Ecto neural progenitor cell (in vitro differentiated cells): ENCODE measurements around the gene ARMCX5.

ENCODE experiments used
- DNase-seq: peaks from one replicate; pipeline ENCODE4 v3.0.0-alpha.2; 2018; ENCODE audit warnings: low spot score

The ARMCX5 gene

DNA sequence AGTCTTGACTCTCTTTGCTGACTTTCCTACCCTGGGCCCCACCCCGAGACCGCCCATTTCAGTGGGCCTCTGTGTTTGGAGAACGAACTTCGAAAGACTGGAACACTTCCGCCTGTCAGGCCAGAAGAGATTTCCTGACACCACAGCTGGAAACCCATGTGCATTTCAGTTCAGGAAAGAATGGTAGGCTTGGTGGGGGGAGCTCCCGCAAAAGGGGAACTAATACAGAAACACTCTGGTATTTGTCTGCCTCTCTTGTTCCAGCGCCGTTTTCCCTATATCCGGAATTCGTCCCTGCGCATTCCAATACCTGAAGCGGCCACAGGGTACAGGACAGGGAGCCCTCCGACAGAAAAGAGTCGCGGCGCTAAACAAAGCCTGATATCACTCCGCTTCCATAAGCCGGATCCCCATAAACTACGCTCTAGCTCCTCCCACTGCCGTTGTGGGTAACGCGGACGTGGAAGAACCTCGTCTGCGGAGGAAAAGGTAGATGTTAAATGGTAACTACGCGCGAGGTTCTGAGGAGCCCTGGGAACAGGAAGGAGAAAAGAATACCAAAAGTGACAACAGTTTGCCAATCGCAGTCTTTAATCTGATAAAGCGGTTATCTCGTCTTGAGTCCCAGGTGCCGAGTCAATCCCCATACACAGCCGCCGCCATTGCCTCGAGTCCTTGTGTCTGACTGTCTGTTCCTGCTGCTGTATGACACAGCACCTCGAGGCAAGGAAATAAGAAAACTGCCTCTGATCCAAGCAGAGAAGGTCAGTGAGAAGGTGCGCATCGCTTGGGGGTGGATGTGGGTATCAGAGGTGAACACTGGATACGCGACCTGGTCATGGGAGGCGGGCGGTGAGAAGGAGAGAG lies at the start of gene ARMCX5:
TSS of gene ARMCX5 (plus strand) at position 432 of the 867 bp plus-strand sequence. CDS start 2,627 bp downstream, outside the sequence.
- peak; percentile 66 for DNase-seq

DNA sequence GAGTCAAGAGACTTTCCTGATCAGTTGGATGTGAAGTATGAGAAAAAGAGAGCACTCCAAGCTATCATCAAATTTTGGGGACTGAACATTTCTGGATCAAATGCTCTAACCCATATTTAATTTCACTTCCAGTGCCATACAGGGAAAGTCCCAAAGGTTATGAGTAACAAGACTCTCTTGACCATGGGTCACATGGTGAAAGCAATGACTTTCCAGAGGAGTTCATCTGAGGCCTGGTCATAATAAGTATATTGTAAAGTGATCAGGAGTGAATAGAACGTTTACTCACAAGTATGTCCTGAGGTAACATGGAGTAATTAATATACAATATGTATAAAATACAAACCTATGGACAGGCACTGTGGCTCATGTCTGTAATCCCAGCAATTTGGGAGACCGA lies 40.7 kb upstream of the ARMCX5 start:
- no peak for DNase-seq

DNA sequence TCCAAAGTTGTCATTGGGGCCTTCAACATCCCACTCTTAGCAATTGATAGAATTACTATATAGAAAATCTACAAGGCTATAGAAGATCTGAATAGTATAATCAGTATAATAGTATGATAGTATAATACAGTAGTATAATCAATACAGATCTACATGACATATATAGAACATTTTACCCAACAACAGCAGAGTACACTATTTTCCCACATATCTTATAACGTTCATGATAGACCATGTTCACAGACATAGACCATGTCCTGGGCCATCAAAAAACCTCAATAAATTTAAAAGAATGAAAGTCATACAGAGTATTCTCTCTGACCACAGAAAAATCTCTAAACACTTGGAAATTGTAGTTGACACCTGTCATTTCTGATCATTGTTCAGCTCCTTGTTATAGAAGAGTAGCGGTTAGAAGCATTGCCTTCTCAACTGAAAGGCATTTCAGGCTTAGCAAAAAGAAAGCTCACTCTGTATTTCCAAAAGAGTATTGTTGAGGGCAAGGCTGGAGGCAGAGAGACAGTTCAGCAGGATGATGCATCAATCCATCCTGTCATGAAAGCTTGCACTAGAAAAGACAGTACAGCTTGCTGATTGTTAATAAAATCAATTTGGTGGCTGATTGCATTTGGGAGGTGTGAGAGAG lies 38.8 kb upstream of the ARMCX5 start:
- DNase-seq = no peak

DNA sequence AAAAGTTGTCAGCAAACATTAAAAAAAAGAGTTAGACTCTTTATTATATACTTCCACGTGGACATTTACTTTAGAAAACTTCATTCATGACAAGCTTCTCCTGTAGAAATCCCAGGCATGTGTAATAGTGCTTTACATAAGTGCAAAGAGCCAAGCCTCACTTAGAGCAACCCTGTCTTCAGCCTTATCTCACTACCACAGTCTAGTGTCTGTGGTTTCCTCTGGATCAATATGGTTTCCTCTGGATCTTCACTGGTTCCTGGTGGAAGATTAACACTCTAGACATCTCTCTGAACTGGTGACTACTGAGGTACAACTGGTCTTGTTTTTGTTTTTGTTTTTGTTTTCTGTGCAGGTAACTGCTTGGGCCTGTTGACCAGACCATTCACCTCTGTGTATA lies 18.4 kb upstream of the ARMCX5 start:
- DNase-seq = no peak

DNA sequence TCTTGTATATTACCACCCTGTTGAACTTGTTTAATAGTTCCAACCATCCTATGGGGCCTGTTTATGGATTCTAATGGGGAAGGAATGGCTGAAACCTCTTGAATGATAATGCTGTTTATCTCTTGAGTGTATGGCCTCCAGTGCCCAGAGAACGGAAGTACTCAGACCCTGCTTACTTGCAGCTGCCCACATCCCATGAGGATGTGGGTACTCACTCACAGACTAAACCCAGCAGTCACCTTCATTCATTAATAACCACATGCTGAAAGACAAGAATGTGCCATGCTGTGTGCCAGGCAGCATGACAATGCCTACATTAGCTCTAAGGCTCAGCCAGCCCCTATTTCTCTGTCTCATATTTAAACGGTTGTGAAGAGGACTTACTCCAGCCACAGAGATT lies 5.9 kb upstream of the ARMCX5 start:
- DNase-seq = no peak

DNA sequence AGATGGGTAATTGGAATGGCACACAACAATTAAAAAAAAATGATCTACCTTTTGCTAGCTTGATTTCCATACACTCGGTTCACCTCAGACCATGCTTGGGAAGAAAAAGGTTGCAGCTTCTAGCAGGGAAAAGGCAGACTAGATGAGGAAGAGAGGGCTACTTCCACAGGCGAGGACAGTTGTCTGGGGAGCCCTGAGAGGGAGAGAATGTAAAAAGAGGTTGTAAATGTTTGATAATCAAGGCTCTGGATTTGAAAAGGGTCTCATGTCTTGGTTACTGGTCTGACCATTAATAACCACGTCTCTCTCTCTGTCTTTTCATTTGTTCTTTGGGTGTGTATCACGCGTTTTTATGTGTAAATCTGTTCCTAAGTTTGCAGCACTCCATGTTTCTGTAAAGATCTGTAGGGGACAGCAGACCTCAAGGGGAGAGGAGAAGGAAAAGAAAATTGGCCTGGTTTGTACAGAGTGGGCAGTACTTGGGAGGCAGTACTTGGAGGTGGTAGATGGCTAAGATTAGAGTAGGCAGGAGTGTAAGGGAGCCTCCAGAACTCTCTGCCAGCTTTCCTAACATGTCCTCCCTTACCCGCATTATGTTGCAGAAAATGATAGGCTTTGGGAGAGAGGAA lies 750 bp downstream of the ARMCX5 start:
- no peak for DNase-seq

DNA sequence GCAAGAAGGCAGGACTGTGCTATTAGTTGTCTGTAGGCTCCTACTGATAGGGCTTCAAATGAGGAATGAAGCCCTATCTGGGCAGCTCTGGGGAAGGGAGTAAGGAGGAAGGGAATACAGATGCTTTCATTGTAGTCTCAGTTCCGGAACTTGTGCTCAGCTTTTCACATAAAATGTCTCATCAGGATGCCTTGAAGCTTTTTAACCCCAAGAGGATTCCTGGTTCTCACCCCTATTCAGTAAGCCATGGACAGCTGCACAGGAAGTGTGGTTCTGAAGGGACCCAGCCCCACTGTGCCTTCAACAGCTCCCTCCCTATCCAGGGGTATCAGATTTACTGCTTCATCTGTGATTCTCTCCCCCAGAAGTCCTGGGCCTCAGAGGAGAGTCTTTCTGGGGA lies 5.0 kb downstream of the ARMCX5 start:
- no peak for DNase-seq

DNA sequence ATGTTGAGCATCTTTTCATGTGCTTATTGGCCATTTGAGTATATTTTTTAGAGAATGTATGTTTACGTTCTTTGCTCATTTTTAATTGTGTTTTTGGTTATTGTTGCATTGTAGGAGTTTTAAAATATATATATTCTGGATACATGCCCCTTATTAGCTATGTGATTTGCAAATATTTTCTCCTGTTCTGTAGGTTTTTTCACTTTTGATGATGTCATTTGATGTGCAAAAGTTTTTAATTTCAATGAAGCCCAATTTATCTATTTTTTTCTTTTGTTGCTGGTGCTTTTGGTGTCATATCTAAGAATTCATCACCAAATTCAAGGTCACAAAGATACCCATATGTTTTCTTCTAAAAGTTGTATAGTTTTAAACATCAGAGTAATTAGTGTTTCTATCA lies 6.8 kb downstream of the ARMCX5 start:
- DNase-seq = no peak

DNA sequence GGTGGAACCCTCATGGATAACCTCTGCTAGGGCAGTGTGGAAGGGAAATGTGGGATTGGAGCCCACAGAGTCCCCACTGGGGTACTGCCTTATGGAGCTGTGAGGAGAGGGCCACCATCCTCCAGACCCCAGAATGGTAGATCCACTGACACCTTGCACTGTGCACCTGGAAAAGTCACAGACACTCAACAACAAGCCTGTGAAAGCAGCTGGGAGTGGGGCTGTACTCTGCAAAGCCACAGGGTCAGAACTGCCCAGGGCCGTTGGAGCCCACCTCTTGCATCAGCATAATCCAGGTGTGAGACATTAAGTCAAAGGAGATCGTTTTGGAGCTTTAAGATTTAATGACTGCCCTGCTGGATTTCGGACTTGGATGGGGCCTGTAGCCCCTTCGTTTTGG lies 11.6 kb downstream of the ARMCX5 start:
- DNase-seq = no peak

DNA sequence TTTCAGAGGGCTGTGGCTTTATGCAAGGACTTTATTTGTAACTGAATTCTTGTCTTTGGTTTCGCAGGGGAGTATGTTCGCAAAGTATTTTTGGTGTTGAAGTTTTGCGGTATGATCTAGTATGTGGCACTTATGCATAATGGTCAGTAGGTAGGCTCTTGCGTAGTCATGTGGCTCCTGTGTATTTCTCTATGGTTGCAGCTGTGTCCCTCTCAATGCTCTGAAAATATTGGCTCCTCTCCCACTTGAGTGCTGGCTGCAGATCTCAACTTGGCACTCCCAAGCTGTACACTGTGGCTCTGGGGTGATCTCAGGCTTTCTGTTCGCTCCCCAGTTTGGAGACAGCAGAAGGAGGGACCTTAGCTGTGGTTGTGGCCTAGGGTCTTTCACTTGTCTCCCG lies 24.8 kb downstream of the ARMCX5 start:
- no peak for DNase-seq

DNA sequence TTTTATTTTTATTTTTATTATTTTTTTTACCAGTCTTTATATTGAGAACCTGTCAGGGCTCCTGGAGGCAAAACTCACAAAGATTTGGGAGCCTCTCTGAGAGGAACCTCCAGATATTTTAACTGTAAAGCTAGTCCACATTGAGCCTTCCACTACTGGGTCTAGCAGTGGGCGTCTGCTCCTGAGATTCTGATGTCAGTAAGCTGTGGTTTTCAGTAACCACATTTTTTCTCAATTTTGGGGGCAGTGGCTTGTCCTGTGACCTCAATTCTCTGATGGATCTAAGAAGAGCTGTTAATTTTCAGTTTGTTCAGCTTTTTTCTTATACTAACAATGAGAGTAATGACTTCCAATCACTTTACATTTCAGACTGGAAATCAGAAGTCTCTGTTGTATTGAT lies 28.3 kb downstream of the ARMCX5 start:
- no peak for DNase-seq

DNA sequence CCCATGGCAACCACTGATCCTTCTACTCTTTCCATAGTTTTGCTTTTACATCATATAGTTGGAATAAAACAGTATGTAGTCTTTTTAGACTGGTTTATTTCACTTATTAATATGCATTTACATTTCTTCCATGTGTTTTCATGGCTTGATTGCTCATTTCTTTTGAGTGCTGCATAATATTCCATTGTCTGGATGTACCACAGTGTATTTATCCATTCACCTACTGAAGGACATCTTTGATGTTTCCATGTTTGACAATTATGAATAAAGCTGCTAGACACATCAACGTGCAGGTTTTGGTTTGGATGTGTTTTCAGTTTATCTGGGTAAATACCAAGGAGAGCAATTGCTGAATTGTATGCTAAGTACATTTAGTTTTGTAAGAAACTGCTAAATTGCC lies 38.2 kb downstream of the ARMCX5 start:
- no peak for DNase-seq

DNA sequence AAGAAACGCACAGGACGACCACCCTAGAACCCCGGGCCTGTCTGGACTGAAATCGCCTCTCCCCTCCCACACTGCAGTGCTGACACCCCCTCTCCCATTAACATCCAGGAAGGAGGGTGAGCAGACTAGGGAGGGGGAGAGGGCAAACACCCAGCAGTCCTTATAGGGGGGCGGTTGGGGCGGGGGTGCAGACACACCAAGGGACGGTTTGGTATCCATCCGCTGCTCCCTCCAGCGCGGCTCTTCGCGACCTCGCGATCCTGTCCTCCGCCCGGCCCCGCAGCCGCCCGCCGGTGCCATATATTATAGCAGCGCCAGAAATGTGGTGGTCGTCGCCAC lies 51.6 kb downstream of the ARMCX5 start:
- no peak for DNase-seq

DNA sequence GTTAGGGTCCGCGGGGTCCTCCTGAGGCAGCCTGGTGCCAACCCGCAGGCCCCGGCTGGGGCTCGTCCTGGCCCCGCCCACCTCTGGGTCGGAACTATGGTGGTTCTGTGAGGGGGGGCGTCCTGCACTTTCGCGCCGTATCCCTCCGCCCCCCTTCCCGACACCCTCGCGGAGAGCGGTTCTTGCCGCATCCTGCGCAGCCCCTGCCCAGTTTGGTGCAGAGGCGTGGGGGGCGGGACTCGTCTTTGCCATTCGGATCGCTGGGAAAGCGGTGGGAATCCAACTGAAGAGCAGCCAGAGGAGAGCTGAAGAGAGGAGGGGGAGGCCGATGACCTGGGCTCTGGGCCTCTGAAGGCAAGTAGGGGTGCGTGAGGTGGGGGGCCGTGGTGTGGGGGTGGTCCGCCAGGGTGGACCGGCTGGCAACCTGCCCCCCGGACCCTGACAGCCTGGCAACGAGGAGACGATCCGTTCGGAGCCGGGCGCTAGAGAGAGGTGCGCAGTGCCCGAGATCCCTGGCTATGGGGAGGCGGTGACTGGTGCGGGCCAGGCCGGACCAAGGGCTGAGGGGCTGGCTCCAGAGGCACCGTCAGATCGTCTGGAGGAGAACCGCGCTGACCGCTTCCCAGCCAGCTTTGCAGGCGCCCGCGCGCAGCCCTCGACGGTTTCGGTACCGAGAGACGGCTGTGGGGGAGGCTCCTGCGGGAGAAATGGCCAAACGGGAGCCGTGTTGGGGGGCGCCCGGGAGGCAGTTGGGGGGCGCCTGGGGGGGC lies 52.1 kb downstream of the ARMCX5 start, which contains the start of gene GPRASP1:
TSS of gene GPRASP1 (plus strand) at position 242 of the 770 bp plus-strand sequence. CDS start 2,431 bp downstream, outside the sequence.
- peak; percentile 73 for DNase-seq

DNA sequence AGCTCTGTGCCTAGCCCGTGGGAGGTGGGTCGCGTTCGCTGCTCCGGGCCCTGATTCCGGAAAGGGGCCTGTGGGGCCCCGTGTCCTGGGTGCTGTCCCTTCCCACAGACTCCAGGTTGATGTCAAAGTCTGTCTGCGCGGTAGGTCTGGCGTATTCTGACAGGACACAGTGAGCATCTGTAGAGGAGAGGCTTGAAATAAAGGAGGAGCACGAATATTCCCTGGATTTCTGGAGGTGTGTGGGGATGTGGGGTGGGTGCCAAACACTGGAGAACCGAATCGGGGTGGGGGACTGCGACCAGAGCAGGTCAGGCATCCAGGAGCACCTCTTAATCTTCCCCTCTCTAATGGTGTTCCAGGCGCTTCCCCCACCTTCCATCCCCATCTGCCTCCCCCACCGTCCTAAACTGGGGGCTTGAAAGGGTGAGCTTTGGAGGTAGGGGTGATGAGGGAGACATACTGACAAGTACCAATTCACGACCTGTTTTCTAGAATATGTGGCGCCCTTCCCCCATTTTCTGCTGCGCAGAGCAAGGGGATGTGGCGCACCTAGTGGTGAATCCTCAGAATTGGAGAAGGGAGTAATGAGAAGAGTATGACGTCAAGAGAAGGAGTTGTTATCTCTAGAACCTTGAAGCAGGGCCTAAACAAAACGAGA lies 52.8 kb downstream of the ARMCX5 start:
- DNase-seq = peak; percentile 49
